Kasumi-1 (cell line): ENCODE data around the gene TNS3.

Experiments used
- DNase-seq, 2 experiments: peaks; one replicate each; lab custom pipeline; 2025; lab: John Stamatoyannopoulos, UW

Gene TNS3

GRCh38 chr7:47521816-47522561, 59.9 kb downstream of the TNS3 start:
- DNase-seq: no peak

- no peak for DNase-seq
Measured at GRCh38 chr7:47521011-47521795, 60.7 kb downstream of the TNS3 start.

GRCh38 chr7:47520406-47520805, 61.5 kb downstream of the TNS3 start:
- peak; percentile 7 to 24 for DNase-seq

- DNase-seq: no peak
Measured at GRCh38 chr7:47518827-47519226, 63.1 kb downstream of the TNS3 start.

GRCh38 chr7:47517821-47518480, 64.0 kb downstream of the TNS3 start:
- DNase-seq: no peak

- no peak for DNase-seq
Measured at GRCh38 chr7:47516985-47517600, 64.8 kb downstream of the TNS3 start.

GRCh38 chr7:47516386-47516785, 65.5 kb downstream of the TNS3 start:
- no peak for DNase-seq

- DNase-seq: no peak
Measured at GRCh38 chr7:47515305-47515834, 66.5 kb downstream of the TNS3 start.

- no peak for DNase-seq
Measured at GRCh38 chr7:47514818-47515217, 67.1 kb downstream of the TNS3 start.

GRCh38 chr7:47514367-47514766, 67.5 kb downstream of the TNS3 start:
- no peak for DNase-seq

- peak; percentile 30 to 43 for DNase-seq
Measured at GRCh38 chr7:47513741-47514241, 68.1 kb downstream of the TNS3 start.

GRCh38 chr7:47512481-47513176, 69.3 kb downstream of the TNS3 start:
- DNase-seq: no peak

- DNase-seq: no peak
Measured at GRCh38 chr7:47511699-47512370, 70.1 kb downstream of the TNS3 start.

- DNase-seq: no peak
Measured at GRCh38 chr7:47510786-47511185, 71.1 kb downstream of the TNS3 start.

- DNase-seq: no peak
Measured at GRCh38 chr7:47510192-47510591, 71.7 kb downstream of the TNS3 start.

- no peak for DNase-seq
Measured at GRCh38 chr7:47509571-47509970, 72.3 kb downstream of the TNS3 start.

GRCh38 chr7:47508389-47509380, 73.2 kb downstream of the TNS3 start:
- no peak for DNase-seq

GRCh38 chr7:47507522-47507921, 74.4 kb downstream of the TNS3 start:
- no peak for DNase-seq
